GM12878 (cell line): ENCODE data around the gene SRGAP1. TPM values are rescaled to one million over a fixed set of nuclear protein-coding genes. Genes with fewer than 3 reads are reported as not detected.

Experiments
- ATAC-seq: fragments of 200-7000 bp; cut with Tn5 transposase; 3 replicates; pipeline ENCODE4 v1.9.1; 2020; ENCODE audit warnings: mild to moderate bottlenecking, moderate library complexity
- BruUV-seq: library from RNA; stranded (reverse); fragments of 400-500 nt; replicated peaks from 2 replicates; lab custom pipeline; 2021; lab: Mats Ljungman, UMichigan
- CTCF ChIA-PET: fragments of 300-600 bp; sonication (Branson Sonifier 250); formaldehyde crosslinking; extraction: SDS; loops from one replicate; lab custom pipeline; 2021; ENCODE audit warnings: inconsistent platforms; lab: Yijun Ruan, JAX
- POLR2A ChIA-PET: fragments of 350-600 bp; formaldehyde crosslinking; extraction: SDS; loops from one replicate; lab custom pipeline; 2021; ENCODE audit warnings: inconsistent platforms; lab: Charles Lee
- RAD21 ChIA-PET: fragments of 300-600 bp; sonication (Branson Sonifier 250); formaldehyde crosslinking; loops from one replicate; lab custom pipeline; 2023; ENCODE audit warnings: antibody characterized with exemption; ENCODE audit not compliant: unreplicated experiment; lab: Charles Lee
- SMC1A ChIA-PET: fragments of 300-600 bp; sonication (Branson Sonifier 250); formaldehyde crosslinking; loops from one replicate; lab custom pipeline; 2023; ENCODE audit not compliant: unreplicated experiment, uncharacterized antibody; lab: Charles Lee
- DNase-seq: peaks from one replicate; pipeline ENCODE4 v3.0.0-alpha.2; 2011; ENCODE audit warnings: low read depth, low spot score
- FAIRE-seq: peaks from 3 replicates; lab custom pipeline; 2011; peaks lifted over from hg19 to GRCh38; lab: Jason Lieb, UNC
- H2AFZ ChIP-seq: 2 replicates; pipeline ENCODE4 v1.6.0; 2011; ENCODE audit warnings: low read depth, low read length, control low read depth; ENCODE audit not compliant: control insufficient read depth
- H3K27ac ChIP-seq: 2 replicates; pipeline ENCODE4 v1.5.1; 2011; ENCODE audit warnings: control low read depth; ENCODE audit not compliant: control insufficient read depth, insufficient read depth
- H3K27me3 ChIP-seq, 2 experiments: replicated peaks in 1 of 2; 2 replicates each; pipeline versions ENCODE4 v1.6.0 to v1.6.1; 2011; ENCODE audit warnings: low read length in 1 of 2; ENCODE audit not compliant: control insufficient read depth in 2 of 2, insufficient read depth in 2 of 2
- H3K36me3 ChIP-seq, 2 experiments: 2 replicates each; pipeline ENCODE4 v1.5.1; 2011; ENCODE audit warnings: low read length in 1 of 2; ENCODE audit not compliant: control insufficient read depth in 2 of 2, insufficient read depth in 2 of 2
- H3K4me1 ChIP-seq: 2 replicates; pipeline ENCODE4 v1.6.1; 2011; ENCODE audit warnings: mild to moderate bottlenecking, low read length, moderate library complexity, mixed read lengths; ENCODE audit not compliant: control insufficient read depth, insufficient read depth
- H3K4me2 ChIP-seq: 2 replicates; pipeline ENCODE4 v1.6.0; 2011; ENCODE audit warnings: control low read depth; ENCODE audit not compliant: control insufficient read depth, insufficient read depth
- H3K4me3 ChIP-seq: fragments of 200-600 bp; sonication (generic); 2 replicates; pipeline ENCODE4 v1.5.1; 2016
- H3K79me2 ChIP-seq: 2 replicates; pipeline ENCODE4 v1.6.0; 2011; ENCODE audit warnings: low read length; ENCODE audit not compliant: control insufficient read depth, insufficient read depth
- H3K9ac ChIP-seq: 2 replicates; pipeline ENCODE4 v1.8.0; 2011; ENCODE audit warnings: low read length, control low read depth, mixed read lengths; ENCODE audit not compliant: control insufficient read depth, insufficient read depth
- H3K9me3 ChIP-seq: replicated peaks from 3 replicates; pipeline ENCODE4 v1.5.1; 2011; ENCODE audit warnings: mild to moderate bottlenecking, low read length; ENCODE audit not compliant: control insufficient read depth, insufficient read depth
- H4K20me1 ChIP-seq: 2 replicates; pipeline ENCODE4 v1.6.0; 2011; ENCODE audit not compliant: control insufficient read depth, insufficient read depth
- BCL3 ChIP-seq: IDR thresholded peaks from 2 replicates; pipeline ENCODE4 v1.6.1; 2011; ENCODE audit warnings: borderline replicate concordance, low read depth, mild to moderate bottlenecking, moderate library complexity, low read length; ENCODE audit not compliant: insufficient read depth, poor library complexity, severe bottlenecking
- BRCA1 ChIP-seq: IDR thresholded peaks from 2 replicates; pipeline ENCODE4 v1.6.1; 2011; ENCODE audit warnings: low read depth, low read length, improper control_type of control experiment
- CBFB ChIP-seq: IDR thresholded peaks from 2 replicates; pipeline ENCODE4 v1.6.1; 2016; ENCODE audit warnings: antibody characterized with exemption, low read depth
- CREM ChIP-seq: IDR thresholded peaks from 2 replicates; pipeline ENCODE4 v1.6.1; 2014; ENCODE audit warnings: antibody characterized with exemption, low read depth
- CTCF ChIP-seq, 3 experiments: IDR thresholded peaks in 2 of 3; conservative IDR thresholded peaks in 1 of 3; 2 replicates each; pipeline ENCODE4 v1.5.1; 2011; ENCODE audit warnings: low read depth in 3 of 3, low read length in 3 of 3, mild to moderate bottlenecking in 3 of 3, control low read depth in 2 of 3, moderate library complexity in 2 of 3, inconsistent platforms in 1 of 3, mixed read lengths in 1 of 3; ENCODE audit not compliant: control insufficient read depth in 2 of 3, insufficient read depth in 1 of 3; ENCODE audit errors: extremely low read depth in 1 of 3
- NKRF ChIP-seq: fragments of 450-650 bp; conservative IDR thresholded peaks from 2 replicates; pipeline ENCODE4 v1.6.1; 2017; ENCODE audit warnings: mild to moderate bottlenecking, moderate library complexity
- PAX5 ChIP-seq: IDR thresholded peaks from 2 replicates; pipeline ENCODE4 v1.6.1; 2011; ENCODE audit warnings: low read depth, low read length, borderline replicate concordance
- PAX8 ChIP-seq: fragments of 450-650 bp; IDR thresholded peaks from 2 replicates; pipeline ENCODE4 v1.6.1; 2017; ENCODE audit warnings: mild to moderate bottlenecking, moderate library complexity
- PKNOX1 ChIP-seq: fragments of 450-650 bp; IDR thresholded peaks from 2 replicates; pipeline ENCODE4 v1.6.1; 2016; ENCODE audit warnings: mild to moderate bottlenecking
- SUPT20H ChIP-seq: IDR thresholded peaks from 2 replicates; pipeline ENCODE4 v1.6.1; 2011; ENCODE audit warnings: low read depth, mild to moderate bottlenecking, low read length, moderate library complexity, borderline replicate concordance; ENCODE audit not compliant: control insufficient read depth
- TARDBP ChIP-seq: IDR thresholded peaks from 2 replicates; pipeline ENCODE4 v1.6.1; 2016; ENCODE audit warnings: borderline replicate concordance
- TBL1XR1 ChIP-seq: IDR thresholded peaks from 2 replicates; pipeline ENCODE4 v1.6.1; 2012; ENCODE audit warnings: low read depth, low read length, improper control_type of control experiment
- USF2 ChIP-seq: IDR thresholded peaks from 2 replicates; pipeline ENCODE4 v1.6.1; 2011; ENCODE audit warnings: low read depth, low read length, improper control_type of control experiment, borderline replicate concordance
- ZNF217 ChIP-seq: fragments of 450-650 bp; IDR thresholded peaks from 2 replicates; pipeline ENCODE4 v1.6.1; 2017; ENCODE audit warnings: antibody characterized with exemption, mild to moderate bottlenecking
- ZNF622 ChIP-seq: fragments of 450-650 bp; IDR thresholded peaks from 2 replicates; pipeline ENCODE4 v1.6.1; 2017; ENCODE audit warnings: mild to moderate bottlenecking, inconsistent platforms
- WGBS: methylation state at CpG from one replicate; pipeline ENCODE4 v1.1.6; 2016; ENCODE audit warnings: low lambda C conversion rate; ENCODE audit not compliant: insufficient replicate concordance, insufficient coverage; ENCODE audit errors: missing lambda C conversion rate; 5-methylcytosine and 5-hydroxymethylcytosine counted together
- in situ Hi-C: fragments of 300-500 bp; cut with MboI; formaldehyde crosslinking; loops from 9 replicates; pipeline ENCODE4 v1.14.3; 2018; ENCODE audit warnings: mixed read lengths
- intact Hi-C: fragments of 100-400 bp; cut with micrococcal nuclease; formaldehyde crosslinking; loops from one replicate; pipeline ENCODE4 v1.14.2; 2022; ENCODE audit not compliant: unreplicated experiment
- polyA plus RNA-seq, 11 experiments: library from polyadenylated mRNA; depleted of rRNA in 4 of 11; unstranded in 6 of 11; stranded (reverse) in 5 of 11; fragments of >200 nt; fragmentation: Nextera tagmentation in 4 of 11; fragmentation: Illumina TruSeq in 1 of 11; extraction: Ambion mirVana in 4 of 11; extraction: Trizol in 1 of 11; gene quantifications; 1 replicate in 1 of 11; 2 replicates in 10 of 11; pipeline versions ENCODE4 v1.2.1 to v1.2.3, GENCODE V29; 2011 to 2016; ENCODE audit warnings: inconsistent platforms in 2 of 11, missing spikeins in 2 of 11, low read depth in 1 of 11
- total RNA-seq, 4 experiments: library from RNA; depleted of rRNA in 3 of 4; stranded (reverse); fragments of >200 nt in 3 of 4; fragmentation: Illumina TruSeq in 1 of 4; extraction: Trizol in 1 of 4; gene quantifications; 2 replicates each; pipeline versions ENCODE4 v1.2.1 to v1.2.3, GENCODE V29; 2013 to 2021

SRGAP1 gene
- total and polyA plus RNA-seq, 10 of the 15 experiments (the other 5 are each of a cell fraction or from before 2014, with no cell fraction given): 0.16 to 0.85 (median 0.46) TPM

- TF ChIP-seq ZNF217: no peak
- no peak for TF ChIP-seq SUPT20H
- no peak for TF ChIP-seq NKRF
- no peak for TF ChIP-seq CREM
- no peak for TF ChIP-seq BRCA1
- TF ChIP-seq TBL1XR1: no peak
- no peak for TF ChIP-seq PAX5
- TF ChIP-seq CBFB: no peak
- TF ChIP-seq PAX8: no peak
These were observed 78.0 kb downstream of the SRGAP1 start (continued) for GRCh38 chr12:63922474-63922873.

- FAIRE-seq: peak; percentile 49
- Histone ChIP-seq H3K27me3 (no peaks in the 10 kb centered on the region), H3K27ac (no peak overlapping the region), H3K4me2 (no peak overlapping the region), H3K9ac (no peak overlapping the region), H2AFZ (no peak overlapping the region), H3K9me3 (no peaks in the 10 kb centered on the region), H3K79me2 (no peaks in the 10 kb centered on the region), H3K4me1 (0 out of 2 replicates have a peak, but pooled peaks cover 3% of the 10 kb centered on the region), H3K36me3 (no peaks in the 10 kb centered on the region), H4K20me1 (no peaks in the 10 kb centered on the region), H3K4me3 (no peak overlapping the region)
- intact Hi-C loops: no loop called here
- POLR2A ChIA-PET: no interaction called here
- RAD21 ChIA-PET: no interaction called here
- SMC1A ChIA-PET: interaction anchor here (0.7 kb wide), 1 partner anchor 10 kb away, joined by 3 read pairs; no protein-coding TSS in a partner anchor
- CTCF ChIA-PET: no interaction called here
- no peak for ATAC-seq
- in situ Hi-C loops: no loop called here
- no peak for DNase-seq
- BruUV-seq: no TSS peak
- WGBS: 50% methylated on average over 1 of the region's 1 CpG
- TF ChIP-seq TARDBP (no peak), BCL3 (no peak), PKNOX1 (no peak), CTCF (IDR thresholded peaks at IDR 0.05 in 2 of 3, conservative IDR thresholded peaks at IDR 0.05 in 1 of 3; ENCODE audit: control insufficient read depth in 2 of 3, extremely low read depth in 1 of 3, insufficient read depth in 1 of 3, low read depth in 3 of 3, low read length in 3 of 3) (no peak), USF2 (no peak), ZNF622 (no peak)
These were observed 80.3 kb downstream of the SRGAP1 start for GRCh38 chr12:63924781-63925180.
